ENCODE data around the gene LARGE1. TPM values are rescaled to one million over a fixed set of nuclear protein-coding genes. Genes with fewer than 3 reads are reported as not detected.

LARGE1 gene
- total and polyA plus RNA-seq, 2 of the 8 experiments (the other 6 are each of a cell fraction or from before 2014, with no cell fraction given) = 43.7 to 83.0 TPM

GRCh38 chr22:33272871-33273270, 647.4 kb downstream of the LARGE1 start:
- ChIA-PET POLR2A (ENCODE audit: partially characterized antibody) (interaction anchor here (1.2 kb wide), 1 partner anchor 9 kb away, joined by 3 read pairs; no protein-coding TSS in a partner anchor), CTCF (ENCODE audit: partially characterized antibody) (interaction anchor here (0.6 to 2.3 kb wide), 4 partner anchors 54 to 189 kb away, joined by 3 to 6 read pairs (median 4); no protein-coding TSS in a partner anchor)
- H2BK20ac ChIP-seq (ENCODE audit: low read length) = no peak overlapping the region
- no peak overlapping the region for H3K14ac ChIP-seq (ENCODE audit: insufficient read length)
- H3K27me3 ChIP-seq (replicated peaks in 1 of 4; ENCODE audit: control insufficient read depth in 3 of 4, extremely low read depth in 1 of 4, insufficient read depth in 3 of 4, low read length in 3 of 4) = no peaks in the 10 kb centered on the region
- H3K23ac ChIP-seq (ENCODE audit: insufficient read length) = no peak overlapping the region
- H2BK5ac ChIP-seq (ENCODE audit: low read depth, low read length) = no peak overlapping the region
- no peaks in the 10 kb centered on the region for H3K79me1 ChIP-seq (ENCODE audit: low read depth, low read length)
- H4K5ac ChIP-seq (ENCODE audit: insufficient read length, low read depth, low read length) = no peak overlapping the region
- H2BK12ac ChIP-seq (ENCODE audit: low read depth, low read length) = no peak overlapping the region
- H3K36me3 ChIP-seq (ENCODE audit: control insufficient read depth in 2 of 4, insufficient read depth in 4 of 4, low read length in 3 of 4) = peaks cover 6 to 19% (median 10%) of the 10 kb centered on the region in 4 experiments; a peak in 5 of 8 replicates
- H4K8ac ChIP-seq (ENCODE audit: extremely low read depth, insufficient read depth, low read length) = no peak overlapping the region
- DNase-seq (ENCODE audit: low read depth in 1 of 2, low spot score in 2 of 2) = no peak
- H3K9ac ChIP-seq (replicated peaks in 1 of 4; ENCODE audit: extremely low read depth in 1 of 4, low read depth in 3 of 4, low read length in 3 of 4) = no peak overlapping the region
- H3K27ac ChIP-seq (ENCODE audit: low read depth, low read length) = no peak overlapping the region
- H2BK15ac ChIP-seq (ENCODE audit: low read length) = no peak overlapping the region
- no peak for TF ChIP-seq EZH2 (IDR thresholded peaks at IDR 0.05; ENCODE audit: low read depth, low read length, severe bottlenecking)
- TF ChIP-seq NRF1 (IDR thresholded peaks at IDR 0.05; ENCODE audit: low read depth, low read length) = no peak
- no peak for TF ChIP-seq GABPA (IDR thresholded peaks at IDR 0.05; ENCODE audit: borderline replicate concordance, insufficient read depth, low read length)
- TF ChIP-seq EP300 (IDR thresholded peaks at IDR 0.05; ENCODE audit: borderline replicate concordance in 1 of 2, low read depth in 2 of 2, low read length in 2 of 2) = no peak
- no peak for TF ChIP-seq TCF12 (IDR thresholded peaks at IDR 0.05; ENCODE audit: low read depth, low read length)
- no peak for TF ChIP-seq JUND (IDR thresholded peaks at IDR 0.05; ENCODE audit: low read length)
- TF ChIP-seq TAF1 (IDR thresholded peaks at IDR 0.05; ENCODE audit: low read depth, low read length) = no peak
- no peaks in the 10 kb centered on the region for H3K79me2 ChIP-seq (ENCODE audit: control insufficient read depth in 1 of 2, insufficient read depth in 2 of 2, low read length in 2 of 2)
- no peak overlapping the region for H3K56ac ChIP-seq (replicated peaks; ENCODE audit: insufficient read length, low read depth, low read length)
- H3K18ac ChIP-seq (ENCODE audit: extremely low read depth, low read length) = no peak overlapping the region
- no peaks in the 10 kb centered on the region for H3K9me3 ChIP-seq (ENCODE audit: insufficient read depth in 2 of 2, low read depth in 1 of 2, low read length in 1 of 2)
- H2BK120ac ChIP-seq (replicated peaks; ENCODE audit: low read depth, low read length) = no peak overlapping the region
- no peak overlapping the region for H2AK5ac ChIP-seq (ENCODE audit: low read depth, low read length)
- H3K4me2 ChIP-seq (ENCODE audit: insufficient read depth in 1 of 2, low read depth in 2 of 2, low read length in 2 of 2) = no peak overlapping the region
- H3K4ac ChIP-seq (replicated peaks; ENCODE audit: insufficient read length, low read depth, low read length) = no peak overlapping the region
- 97% methylated on average over 2 of the region's 2 CpGs; no CpG with 5 or more reads in 1 of the 2 experiments for WGBS, 2 experiments (ENCODE audit: extremely low coverage in 1 of 2, insufficient coverage in 1 of 2, insufficient read length in 1 of 2, insufficient replicate concordance in 2 of 2, low coverage in 1 of 2, low lambda C conversion rate in 2 of 2, missing lambda C conversion rate in 1 of 2)
- H4K20me1 ChIP-seq (replicated peaks in 1 of 2; ENCODE audit: control insufficient read depth in 1 of 2, insufficient read depth in 2 of 2, low read length in 2 of 2) = peaks cover 0 to 1% of the 10 kb centered on the region in 2 experiments
- H3K4me1 ChIP-seq (replicated peaks in 1 of 4; ENCODE audit: control insufficient read depth in 3 of 4, insufficient read depth in 4 of 4, low read length in 3 of 4) = no peaks in the 10 kb centered on the region
- H3K4me3 ChIP-seq (ENCODE audit: extremely low read depth in 1 of 4, insufficient read depth in 2 of 4, low read depth in 3 of 4, low read length in 4 of 4) = no peak overlapping the region
- H3K23me2 ChIP-seq (ENCODE audit: low read depth, low read length) = no peaks in the 10 kb centered on the region
- no peak for FAIRE-seq
- H2AFZ ChIP-seq (ENCODE audit: low read length) = no peak overlapping the region
- H4K91ac ChIP-seq (replicated peaks; ENCODE audit: insufficient read length, low read length) = no peak overlapping the region
